ENCODE measurements around the gene USHBP1. TPM values are rescaled to one million over a fixed set of nuclear protein-coding genes. Genes with fewer than 3 reads are reported as not detected.

Gene USHBP1
- total and polyA plus RNA-seq, 7 donors: 2.6 to 8.6 (median 3.7) TPM

- TF ChIP-seq CTCF (IDR thresholded peaks at IDR 0.05): no peak
- peak in 1 of 4 donors; percentile 20 for ATAC-seq
- Histone ChIP-seq H3K4me1 (no peaks in the 10 kb centered on the region), H3K27ac (no peak overlapping the region), H3K27me3 (ENCODE audit: insufficient read depth in 3 of 3, low read length in 2 of 3) (no peaks in the 10 kb centered on the region), H3K36me3 (ENCODE audit: insufficient read depth in 1 of 2, low read depth in 1 of 2) (peaks cover 0 to 37% of the 10 kb centered on the region in 2 donors), H3K9me3 (no peaks in the 10 kb centered on the region), H3K4me3 (no peak overlapping the region)
- no peak for DNase-seq
- 75 to 79% (median 76%) methylated on average over 26 to 28 of the region's 28 CpGs for WGBS, 3 donors
- intact Hi-C loops (cut with DNase I): loop anchor here in 1 of 2 donors (10.0 kb wide), 1 partner anchor 65 kb away; no protein-coding TSS in a partner anchor
Observed at GRCh38 chr19:17209126-17210036, 55.2 kb downstream of the USHBP1 start.

- no peak overlapping the region for H3K4me3 ChIP-seq
- no peak for ATAC-seq
- 92 to 95% (median 95%) methylated on average over 25 of the region's 25 CpGs for WGBS, 3 donors
- no peaks in the 10 kb centered on the region for H3K9me3 ChIP-seq
- DNase-seq: no peak
- intact Hi-C loops (cut with DNase I): loop anchor here in 1 of 2 donors (10.0 kb wide), 1 partner anchor 62 kb away; no protein-coding TSS in a partner anchor
- no peak for TF ChIP-seq CTCF (IDR thresholded peaks at IDR 0.05)
- no peaks in the 10 kb centered on the region for H3K4me1 ChIP-seq
- H3K27me3 ChIP-seq (ENCODE audit: insufficient read depth in 3 of 3, low read length in 2 of 3): no peaks in the 10 kb centered on the region
- H3K36me3 ChIP-seq (ENCODE audit: insufficient read depth in 1 of 2, low read depth in 1 of 2): peaks cover 0 to 44% of the 10 kb centered on the region in 2 donors
- H3K27ac ChIP-seq: no peak overlapping the region
Observed at GRCh38 chr19:17206736-17207581, 57.6 kb downstream of the USHBP1 start.

- peak in 1 of 2 donors; percentile 76 for DNase-seq
- Histone ChIP-seq H3K27me3 (ENCODE audit: insufficient read depth in 3 of 3, low read length in 2 of 3) (no peaks in the 10 kb centered on the region), H3K36me3 (ENCODE audit: insufficient read depth in 1 of 2, low read depth in 1 of 2) (peaks cover 0 to 45% of the 10 kb centered on the region in 2 donors), H3K9me3 (no peaks in the 10 kb centered on the region), H3K27ac (no peak overlapping the region), H3K4me1 (no peaks in the 10 kb centered on the region), H3K4me3 (no peak overlapping the region)
- intact Hi-C loops (cut with DNase I): loop anchor here in 1 of 2 donors (2.0 to 10.0 kb wide), 2 partner anchors 61 to 77 kb away; no protein-coding TSS in a partner anchor
- TF ChIP-seq CTCF (IDR thresholded peaks at IDR 0.05): peak; percentile 56
- 79 to 84% (median 84%) methylated on average over 26 to 27 of the region's 27 CpGs for WGBS, 3 donors
- peak in 3 of 4 donors; percentile 54 to 77 (median 75) for ATAC-seq
Observed at GRCh38 chr19:17205237-17206140, 59.1 kb downstream of the USHBP1 start.

GRCh38 chr19:17202713-17203112 is 61.8 kb downstream of the USHBP1 start:
- no peak for DNase-seq
- TF ChIP-seq CTCF (IDR thresholded peaks at IDR 0.05): no peak
- H3K27ac ChIP-seq: no peak overlapping the region
- H3K4me1 ChIP-seq: no peaks in the 10 kb centered on the region
- H3K4me3 ChIP-seq: no peak overlapping the region
- intact Hi-C loops (cut with DNase I): loop anchor here (5.0 to 10.0 kb wide), 2 partner anchors 58 to 80 kb away; partner anchors contain the start of gene ANKLE1 (in 1 of the 2)
- H3K27me3 ChIP-seq (ENCODE audit: insufficient read depth in 3 of 3, low read length in 2 of 3): no peaks in the 10 kb centered on the region
- WGBS, 3 donors: 90 to 95% (median 92%) methylated on average over 17 of the region's 17 CpGs
- peaks cover 0 to 63% of the 10 kb centered on the region in 2 donors for H3K36me3 ChIP-seq (ENCODE audit: insufficient read depth in 1 of 2, low read depth in 1 of 2)
- no peak for ATAC-seq
- H3K9me3 ChIP-seq: no peaks in the 10 kb centered on the region
